ENCODE results near the gene C5AR1. TPM values are rescaled to one million over a fixed set of nuclear protein-coding genes. Genes with fewer than 3 reads are reported as not detected.

C5AR1 gene
- total RNA-seq, 4 donors from 2014 or later = 1.2 to 3.5 (median 1.8) TPM

GRCh38 chr19:47272448-47273312 lies 37.0 kb upstream of the C5AR1 start:
- Histone ChIP-seq H3K27ac (peak overlapping the region; percentile 91 to 100 (median 97)), H3K4me3 (replicated peaks in 1 of 3) (peak overlapping the region; percentile 72 to 87 (median 73)), H3K4me1 (peaks cover 5 to 28% of the 10 kb centered on the region in 2 donors), H3K9me3 (no peaks in the 10 kb centered on the region), H3K27me3 (no peaks in the 10 kb centered on the region), H3K36me3 (peaks cover 19 to 22% of the 10 kb centered on the region in 2 donors)
- WGBS, 2 donors = 60 to 61% methylated on average over 28 to 30 of the region's 42 CpGs
- no peak for TF ChIP-seq CTCF (IDR thresholded peaks at IDR 0.05)
- no peak for TF ChIP-seq POLR2A (IDR thresholded peaks at IDR 0.05)
- intact Hi-C loops (cut with DNase I) = no loop called here
- peak; percentile 34 to 48 for DNase-seq

GRCh38 chr19:47273313-47274070 lies 36.2 kb upstream of the C5AR1 start:
- no peaks in the 10 kb centered on the region for H3K27me3 ChIP-seq
- TF ChIP-seq POLR2A (IDR thresholded peaks at IDR 0.05) = peak; percentile 58 to 82
- TF ChIP-seq CTCF (IDR thresholded peaks at IDR 0.05) = no peak
- intact Hi-C loops (cut with DNase I) = no loop called here
- peaks cover 5 to 30% of the 10 kb centered on the region in 2 donors for H3K4me1 ChIP-seq
- DNase-seq = peak; percentile 93 to 94
- 0% methylated on average over 11 to 41 of the region's 54 CpGs for WGBS, 2 donors
- H3K36me3 ChIP-seq = peaks cover 18 to 19% of the 10 kb centered on the region in 2 donors
- H3K4me3 ChIP-seq (replicated peaks in 1 of 3) = peak overlapping the region; percentile 72 to 87 (median 73)
- no peaks in the 10 kb centered on the region for H3K9me3 ChIP-seq
- H3K27ac ChIP-seq = peak overlapping the region; percentile 91 to 100 (median 97)

GRCh38 chr19:47274071-47274890 lies 35.4 kb upstream of the C5AR1 start, which contains the start of gene INAFM1:
Gene INAFM1 (plus strand): TSS chr19:47274885. CDS start chr19:47274920, 35 bp downstream.
- DNase-seq = peak; percentile 96 to 97
- Histone ChIP-seq H3K4me3 (replicated peaks in 1 of 3) (peak within 1 kb of the TSS; percentile 72 to 87 (median 73)), H3K9me3 (no peaks in the 10 kb centered on the region), H3K27ac (peak within 1 kb of the TSS; percentile 91 to 100 (median 97)), H3K36me3 (peaks cover 18 to 19% of the 10 kb centered on the region in 2 donors), H3K27me3 (no peaks in the 10 kb centered on the region), H3K4me1 (peaks cover 5 to 30% of the 10 kb centered on the region in 2 donors)
- intact Hi-C loops (cut with DNase I) = no loop called here
- TF ChIP-seq POLR2A (IDR thresholded peaks at IDR 0.05) (peak in 1 of 2 donors; percentile 19), CTCF (IDR thresholded peaks at IDR 0.05) (no peak)
- WGBS, 2 donors = 0% methylated on average over 18 to 38 of the region's 72 CpGs

- Histone ChIP-seq H3K4me1 (peaks cover 5 to 30% of the 10 kb centered on the region in 2 donors), H3K27ac (peak overlapping the region; percentile 42 to 77 (median 56)), H3K9me3 (no peaks in the 10 kb centered on the region), H3K36me3 (peaks cover 13 to 16% of the 10 kb centered on the region in 2 donors), H3K27me3 (no peaks in the 10 kb centered on the region), H3K4me3 (replicated peaks in 1 of 3) (peak overlapping the region in 2 of 3 donors; percentile 13 to 72)
- 24 to 33% methylated on average over 11 to 17 of the region's 82 CpGs for WGBS, 2 donors
- peak; percentile 57 to 63 for DNase-seq
- TF ChIP-seq POLR2A (IDR thresholded peaks at IDR 0.05) = no peak
- no peak for TF ChIP-seq CTCF (IDR thresholded peaks at IDR 0.05)
- intact Hi-C loops (cut with DNase I) = no loop called here
Measured at GRCh38 chr19:47274891-47275761, 34.5 kb upstream of the C5AR1 start.

All from thyroid gland (tissue), 4 donors.